GM19351 (cell line): ENCODE data around the gene FAM219A.
"Not testable (repeated sequence)": the region's sequence is repeated elsewhere in the genome, so short reads cannot be mapped to it uniquely, and the experiment has no call there.

Experiments
- ATAC-seq: cut with Tn5 transposase; IDR thresholded peaks from one replicate; pipeline ENCODE4 v1.9.1; 2021; ENCODE audit warnings: mild to moderate bottlenecking, moderate library complexity; ENCODE audit not compliant: unreplicated experiment

FAM219A gene

DNA sequence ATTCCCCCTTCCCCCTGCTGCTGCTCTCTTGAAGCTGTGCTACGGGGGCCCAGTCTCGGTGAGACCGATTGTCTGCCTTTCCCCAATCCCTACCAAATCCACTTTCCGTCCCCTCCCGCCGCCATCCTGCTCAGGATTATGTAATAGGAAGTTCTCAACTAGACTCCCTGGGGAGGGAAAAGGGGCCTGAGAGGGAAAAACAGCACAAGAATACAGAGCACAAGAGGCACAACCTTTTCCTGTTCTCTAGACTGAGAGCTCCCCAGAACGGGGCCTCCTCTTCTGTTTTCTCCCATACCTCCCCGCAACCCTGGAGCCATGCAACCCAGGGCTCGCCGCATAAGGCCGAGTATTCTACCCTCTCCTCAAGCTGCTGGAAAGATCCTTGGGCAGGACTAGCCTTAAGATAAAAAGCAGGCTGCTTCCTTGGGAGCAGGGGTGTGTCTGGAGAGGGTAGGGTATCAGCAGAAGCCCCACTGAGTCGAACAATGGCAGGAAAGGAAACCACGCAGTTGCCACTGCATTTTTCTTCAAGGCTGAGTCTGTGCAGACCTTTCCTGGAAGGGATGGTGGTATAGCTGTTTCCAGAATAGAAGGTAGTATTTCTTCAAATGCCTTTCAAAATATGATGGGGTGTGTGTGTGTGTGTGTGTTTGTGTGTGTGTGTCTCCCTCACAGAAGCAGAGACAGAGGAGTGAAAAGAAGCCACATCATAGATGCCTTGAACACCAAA, 94.6 kb downstream of the FAM219A start:
- ATAC-seq: no peak

DNA sequence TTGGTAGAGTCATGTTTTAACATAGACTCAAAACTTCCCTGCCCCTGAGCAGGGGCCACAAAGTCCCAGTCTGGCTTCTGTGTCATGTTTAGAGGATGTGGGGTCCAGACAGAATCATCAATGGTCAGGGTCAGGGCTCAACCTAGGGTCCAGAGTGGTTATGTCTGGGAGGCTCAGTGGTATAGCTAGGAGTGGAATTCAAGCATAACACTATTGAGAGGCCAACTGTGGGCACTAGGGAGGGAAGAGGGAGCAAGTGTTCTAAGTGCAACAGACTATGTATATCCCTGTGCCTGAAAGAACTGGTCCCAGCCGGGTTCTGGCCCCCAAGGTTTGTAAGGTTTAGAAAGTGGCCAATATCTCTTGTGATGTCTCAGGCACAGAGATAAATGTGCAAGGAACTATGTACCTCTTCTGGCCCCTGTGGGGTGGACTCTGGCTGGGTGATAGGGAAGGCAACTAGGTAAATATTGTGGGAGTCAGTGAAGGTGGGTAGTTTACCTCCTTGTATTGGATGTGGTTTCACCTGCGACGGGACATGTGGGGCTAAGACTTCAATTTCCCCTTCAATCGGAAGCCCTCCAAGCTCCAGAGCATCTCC, 95.7 kb downstream of the FAM219A start:
- no peak for ATAC-seq

DNA sequence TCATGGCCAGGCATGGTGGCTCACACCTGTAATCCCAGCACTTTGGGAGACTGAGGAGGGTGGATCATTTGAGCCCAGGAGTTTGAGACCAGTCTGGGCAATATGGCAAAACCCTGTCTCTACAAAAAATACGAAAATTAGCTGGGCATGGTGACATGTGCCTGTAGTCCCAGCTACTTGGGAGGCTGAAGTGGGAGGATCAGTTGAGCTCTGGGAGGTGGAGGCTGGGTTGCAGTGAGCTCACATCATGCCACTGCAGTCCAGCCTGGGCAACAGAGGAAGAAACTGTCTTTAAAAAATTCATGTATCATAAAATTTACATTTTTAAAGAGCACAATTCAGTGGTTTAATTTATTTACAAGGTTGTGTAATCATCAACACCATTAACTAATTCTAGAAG, 105.4 kb downstream of the FAM219A start:
- ATAC-seq: not testable (repeated sequence)

DNA sequence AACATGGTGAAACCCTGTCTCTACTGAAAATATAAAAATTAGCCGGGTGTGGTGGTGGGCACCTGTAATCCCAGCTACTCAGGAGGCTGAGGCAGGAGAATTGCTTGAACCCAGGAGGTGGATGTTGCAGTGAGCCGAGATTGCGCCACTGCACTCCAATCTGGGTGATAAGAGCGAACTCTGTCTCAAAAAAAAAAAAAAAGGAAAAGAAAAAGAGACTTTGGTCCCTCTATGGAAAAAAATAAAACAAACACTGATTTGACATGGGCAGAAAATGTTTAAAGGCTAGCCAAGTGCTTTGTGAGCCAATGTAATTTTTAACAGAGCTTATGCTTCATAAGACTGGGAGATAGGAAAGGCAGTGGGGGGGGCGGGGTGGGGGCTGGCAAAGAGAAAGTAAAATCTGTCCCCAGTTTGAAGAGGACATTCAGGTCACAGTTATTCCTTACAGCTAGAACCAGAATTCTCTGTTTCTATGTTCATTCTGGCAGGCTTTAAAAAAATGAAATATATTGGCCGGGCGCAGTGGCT, 106.2 kb downstream of the FAM219A start:
- ATAC-seq: not testable (repeated sequence)

DNA sequence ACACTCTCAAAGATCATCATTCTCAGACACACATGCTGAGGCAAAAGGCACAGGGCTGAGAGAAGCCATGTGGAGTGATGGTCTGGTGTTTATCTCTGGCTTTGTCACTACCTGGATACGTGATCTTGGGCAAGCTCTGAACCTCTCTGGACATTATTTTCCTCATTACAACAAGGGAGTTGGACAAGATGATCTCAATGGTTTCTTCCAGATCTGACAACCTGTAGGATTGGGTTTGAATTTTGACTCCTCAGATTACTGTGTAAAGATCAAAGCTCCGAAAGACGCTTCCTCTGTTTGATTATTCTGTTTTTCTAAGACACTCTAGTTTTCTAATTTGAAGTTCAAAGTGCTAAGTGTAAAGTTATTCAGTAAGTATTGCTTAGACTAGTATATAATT, 109.0 kb downstream of the FAM219A start:
- no peak for ATAC-seq
